Prostate gland (tissue), 2 donors: Measurements from ENCODE around the gene DUS2. TPM values are rescaled to one million over a fixed set of nuclear protein-coding genes. Genes with fewer than 3 reads are reported as not detected.
"Not testable (repeated sequence)": the region's sequence is repeated elsewhere in the genome, so short reads cannot be mapped to it uniquely, and the experiment has no call there.

Source experiments
- DNase-seq: peaks from one replicate; pipeline ENCODE4 v3.0.0-alpha.2; 2019; ENCODE audit warnings: low spot score
- H3K27ac ChIP-seq, 2 donors: fragments of 200-600 bp; sonication (generic); 2 replicates each; pipeline ENCODE4 v1.5.1; 2017 to 2019
- H3K27me3 ChIP-seq: fragments of 200-600 bp; sonication (generic); replicated peaks from 2 replicates; pipeline ENCODE4 v1.5.1; 2019; ENCODE audit not compliant: insufficient read depth
- H3K36me3 ChIP-seq, 2 donors: fragments of 200-600 bp; sonication (generic); 1 replicate in 1 of 2; 2 replicates in 1 of 2; pipeline versions ENCODE4 v1.5.1 to v1.8.1; 2017 to 2019
- H3K4me1 ChIP-seq: fragments of 200-600 bp; sonication (generic); replicated peaks from 2 replicates; pipeline ENCODE4 v1.5.1; 2019
- H3K4me3 ChIP-seq, 2 donors: fragments of 200-600 bp; sonication (generic); 2 replicates each; pipeline ENCODE4 v1.5.1; 2017 to 2019
- H3K9me3 ChIP-seq: fragments of 200-600 bp; sonication (generic); 2 replicates; pipeline ENCODE4 v1.5.1; 2017
- POLR2A ChIP-seq: fragments of 450-650 bp; IDR thresholded peaks from one replicate; pipeline ENCODE4 v1.6.1; 2016; ENCODE audit warnings: antibody characterized with exemption, mild to moderate bottlenecking
- POLR2AphosphoS5 ChIP-seq: sonication (generic); formaldehyde crosslinking; IDR thresholded peaks from one replicate; pipeline ENCODE4 v1.6.1; 2017; ENCODE audit warnings: antibody characterized with exemption
- WGBS: methylation state at CpG from one replicate; pipeline ENCODE4 v1.1.5; 2018; 5-methylcytosine and 5-hydroxymethylcytosine counted together
- intact Hi-C: fragments of 100-400 bp; cut with DNase I; formaldehyde crosslinking; loops from one replicate; pipeline ENCODE4 v1.14.2; 2022
- total RNA-seq, 2 donors: library from RNA; depleted of rRNA; stranded (reverse); fragments of >200 nt; gene quantifications; one replicate each; pipeline ENCODE4 v1.1.0, GENCODE V29; 2016
- TF ChIP-seq, protein P1 (sequence below), 4 experiments: fragments of 200-600 bp in 2 of 4; fragments of 450-650 bp in 2 of 4; sonication (generic) in 2 of 4; IDR thresholded peaks; 1 replicate in 3 of 4; 2 replicates in 1 of 4; pipeline ENCODE4 v1.5.1; 2016 to 2019; ENCODE audit warnings: antibody characterized with exemption in 4 of 4, mild to moderate bottlenecking in 2 of 4, moderate library complexity in 2 of 4

DUS2 gene
- total RNA-seq, 2 donors from 2014 or later, result 7.2 to 14.5 TPM

DNA sequence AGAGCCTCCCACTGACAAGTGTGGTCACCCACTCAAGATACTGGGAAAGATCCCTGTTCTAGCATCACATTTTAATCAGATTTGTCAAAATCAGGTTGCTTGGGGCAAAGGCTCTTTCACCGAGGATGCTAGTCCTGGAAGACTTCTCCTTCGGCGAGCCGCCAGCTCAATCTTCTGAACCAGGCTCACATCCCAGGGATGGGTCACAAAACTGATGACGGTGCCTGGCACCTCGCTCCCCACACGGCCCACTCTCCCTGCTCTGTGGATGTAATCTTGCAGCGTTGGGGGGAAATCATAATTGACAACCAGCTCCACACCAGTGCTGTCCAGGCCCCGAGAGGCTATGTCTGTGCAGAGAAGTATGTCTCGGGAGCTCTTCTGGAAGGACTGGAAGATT, 1.6 kb upstream of the DUS2 start:
- Histone ChIP-seq H3K4me3 (no peak overlapping the region), H3K27me3 (no peaks in the 10 kb centered on the region), H3K4me1 (peaks cover 12% of the 10 kb centered on the region), H3K9me3 (no peaks in the 10 kb centered on the region), H3K27ac (no peak overlapping the region), H3K36me3 (no peaks in the 10 kb centered on the region)
- TF ChIP-seq, protein P1, sequence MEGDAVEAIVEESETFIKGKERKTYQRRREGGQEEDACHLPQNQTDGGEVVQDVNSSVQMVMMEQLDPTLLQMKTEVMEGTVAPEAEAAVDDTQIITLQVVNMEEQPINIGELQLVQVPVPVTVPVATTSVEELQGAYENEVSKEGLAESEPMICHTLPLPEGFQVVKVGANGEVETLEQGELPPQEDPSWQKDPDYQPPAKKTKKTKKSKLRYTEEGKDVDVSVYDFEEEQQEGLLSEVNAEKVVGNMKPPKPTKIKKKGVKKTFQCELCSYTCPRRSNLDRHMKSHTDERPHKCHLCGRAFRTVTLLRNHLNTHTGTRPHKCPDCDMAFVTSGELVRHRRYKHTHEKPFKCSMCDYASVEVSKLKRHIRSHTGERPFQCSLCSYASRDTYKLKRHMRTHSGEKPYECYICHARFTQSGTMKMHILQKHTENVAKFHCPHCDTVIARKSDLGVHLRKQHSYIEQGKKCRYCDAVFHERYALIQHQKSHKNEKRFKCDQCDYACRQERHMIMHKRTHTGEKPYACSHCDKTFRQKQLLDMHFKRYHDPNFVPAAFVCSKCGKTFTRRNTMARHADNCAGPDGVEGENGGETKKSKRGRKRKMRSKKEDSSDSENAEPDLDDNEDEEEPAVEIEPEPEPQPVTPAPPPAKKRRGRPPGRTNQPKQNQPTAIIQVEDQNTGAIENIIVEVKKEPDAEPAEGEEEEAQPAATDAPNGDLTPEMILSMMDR (IDR thresholded peaks at IDR 0.05), result no peak
- no peak for TF ChIP-seq POLR2A
- no peak for TF ChIP-seq POLR2AphosphoS5
- DNase-seq, result no peak
- 93% methylated on average over 10 of the region's 10 CpGs for WGBS
- intact Hi-C loops, result no loop called here

DNA sequence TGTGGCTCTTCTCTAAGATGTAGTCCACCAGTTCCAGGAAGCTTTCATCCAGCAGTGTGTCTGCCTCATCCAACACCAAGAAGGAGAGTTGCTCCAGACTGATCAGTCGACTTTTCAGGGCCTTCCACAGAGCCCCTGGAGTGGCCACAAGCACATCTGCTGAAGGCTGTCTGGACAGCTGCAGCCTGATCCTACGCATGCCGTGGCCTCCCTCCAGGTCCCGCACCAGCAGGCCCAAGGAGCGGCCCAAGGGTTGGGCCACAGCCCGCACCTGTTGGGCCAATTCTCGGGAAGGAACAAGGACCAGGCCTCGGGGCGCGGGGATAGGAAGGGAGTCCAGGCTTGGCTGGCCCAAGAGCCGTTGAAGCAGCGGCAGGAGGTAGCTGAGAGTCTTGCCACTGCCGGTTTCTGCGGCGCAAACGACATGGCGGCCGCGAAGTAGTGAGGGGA, 781 bp upstream of the DUS2 start:
- 10% methylated on average over 16 of the region's 19 CpGs for WGBS
- Histone ChIP-seq H3K4me3 (peak overlapping the region; percentile 95 to 96), H3K27ac (peak overlapping the region; percentile 61 to 71), H3K27me3 (no peaks in the 10 kb centered on the region), H3K4me1 (peaks cover 12% of the 10 kb centered on the region), H3K9me3 (no peaks in the 10 kb centered on the region), H3K36me3 (no peaks in the 10 kb centered on the region)
- DNase-seq, result no peak
- TF ChIP-seq, protein P1 (IDR thresholded peaks at IDR 0.05), result no peak
- no peak for TF ChIP-seq POLR2A
- TF ChIP-seq POLR2AphosphoS5, result no peak
- intact Hi-C loops, result no loop called here

DNA sequence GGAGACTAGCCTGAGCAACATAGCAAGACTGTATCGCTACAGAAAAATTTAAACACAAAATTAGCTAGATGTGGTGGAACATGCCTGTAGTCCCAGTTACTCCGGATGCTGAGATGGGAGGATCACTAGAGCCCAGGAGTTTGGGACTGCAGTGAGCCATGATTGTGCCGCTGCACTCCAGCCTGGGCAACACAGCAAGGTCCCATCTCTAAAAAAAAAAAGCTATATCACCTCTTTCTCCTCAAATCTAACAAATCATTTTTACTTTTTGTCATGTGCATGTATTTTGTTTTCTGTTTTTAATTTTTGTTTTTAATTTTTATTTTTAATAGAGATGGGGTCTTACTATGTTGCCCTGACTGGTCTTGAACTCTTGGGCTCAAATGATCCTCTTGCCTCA, 5.9 kb downstream of the DUS2 start:
- 95% methylated on average over 3 of the region's 3 CpGs for WGBS
- Histone ChIP-seq H3K27ac (no peak overlapping the region), H3K9me3 (no peaks in the 10 kb centered on the region), H3K4me1 (no peaks in the 10 kb centered on the region), H3K27me3 (no peaks in the 10 kb centered on the region), H3K4me3 (no peak overlapping the region), H3K36me3 (no peaks in the 10 kb centered on the region)
- TF ChIP-seq POLR2A (no peak), POLR2AphosphoS5 (no peak)
- TF ChIP-seq, protein P1 (IDR thresholded peaks at IDR 0.05), result no peak
- DNase-seq, result no peak
- intact Hi-C loops, result no loop called here

DNA sequence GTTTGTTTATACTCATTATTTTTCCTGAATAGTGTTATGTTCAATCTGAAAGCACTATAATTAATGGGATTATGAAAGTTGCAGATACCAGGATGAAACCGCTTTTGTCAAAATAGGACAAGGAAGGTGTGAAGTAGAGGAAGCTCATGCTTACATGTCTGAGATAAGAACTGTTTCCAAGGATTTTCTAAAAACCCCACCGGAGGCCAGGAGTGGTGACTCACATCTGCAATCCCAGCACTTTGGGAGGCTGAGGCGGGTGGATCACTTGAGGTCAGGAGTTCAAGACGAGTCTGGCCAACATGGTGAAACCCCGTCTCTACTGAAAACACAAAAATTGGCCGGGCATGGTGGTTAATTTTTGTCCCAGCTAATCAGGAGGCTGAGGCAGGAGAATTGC, 7.0 kb downstream of the DUS2 start:
- H3K27me3 ChIP-seq, DNase-seq, H3K4me1 ChIP-seq, H3K9me3 ChIP-seq, H3K4me3 ChIP-seq, H3K27ac ChIP-seq, H3K36me3 ChIP-seq: not testable (repeated sequence)
- WGBS, result 92% methylated on average over 6 of the region's 6 CpGs
- intact Hi-C loops, result loop anchor here (10.0 kb wide), 1 partner anchor 45 kb away; the partner anchor contains the start of gene DPEP3

DNA sequence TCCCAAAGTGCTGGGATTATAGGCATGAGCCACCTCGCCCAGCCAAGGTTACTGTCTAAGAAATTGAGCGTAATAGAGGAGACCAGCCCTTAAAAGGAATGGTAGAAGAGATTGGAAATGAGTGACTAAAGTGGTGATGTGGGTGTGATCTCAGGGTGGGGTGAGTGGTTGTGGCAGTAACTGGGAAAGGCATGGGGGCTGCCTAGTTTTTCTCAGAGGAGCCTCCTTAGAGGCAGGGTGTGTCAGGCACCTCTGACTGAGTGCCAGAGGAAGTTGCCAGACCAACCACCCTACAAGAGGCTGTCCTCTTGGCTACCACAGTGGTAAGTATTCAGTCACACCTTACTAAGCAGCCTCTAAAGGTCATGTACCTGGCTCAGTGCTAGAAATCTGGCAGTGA, 8.9 kb downstream of the DUS2 start:
- Histone ChIP-seq H3K27ac (no peak overlapping the region), H3K4me3 (no peak overlapping the region), H3K9me3 (no peaks in the 10 kb centered on the region), H3K36me3 (no peaks in the 10 kb centered on the region), H3K4me1 (no peaks in the 10 kb centered on the region), H3K27me3 (no peaks in the 10 kb centered on the region)
- WGBS, result 90% methylated on average over 2 of the region's 2 CpGs
- intact Hi-C loops, result loop anchor here (10.0 kb wide), 1 partner anchor 47 kb away; the partner anchor contains the start of gene DPEP3
- TF ChIP-seq POLR2A (no peak), POLR2AphosphoS5 (no peak)
- TF ChIP-seq, protein P1 (IDR thresholded peaks at IDR 0.05), result no peak
- no peak for DNase-seq
